H9 (cell line): ENCODE measurements around the gene RELB. TPM values are rescaled to one million over a fixed set of nuclear protein-coding genes. Genes with fewer than 3 reads are reported as not detected.

Experiments
- DNase-seq: peaks from one replicate; pipeline ENCODE4 v3.0.0-alpha.2; 2017
- H2AFZ ChIP-seq: one replicate; pipeline ENCODE4 v1.6.1; 2013; ENCODE audit warnings: mild to moderate bottlenecking, low read length, control low read depth, moderate library complexity
- H2AK5ac ChIP-seq: 2 replicates; pipeline ENCODE4 v1.6.1; 2013; ENCODE audit warnings: low read length, control low read depth, mixed read lengths; ENCODE audit not compliant: insufficient read length
- H2BK120ac ChIP-seq: one replicate; pipeline ENCODE4 v1.6.1; 2013; ENCODE audit warnings: low read depth, mild to moderate bottlenecking, low read length, control low read depth, inconsistent platforms; ENCODE audit not compliant: poor library complexity, severe bottlenecking
- H2BK12ac ChIP-seq: 2 replicates; pipeline ENCODE4 v1.6.1; 2013; ENCODE audit warnings: low read length, control low read depth, mixed read lengths, low read depth; ENCODE audit not compliant: insufficient read length
- H2BK15ac ChIP-seq: 2 replicates; pipeline ENCODE4 v1.6.1; 2013; ENCODE audit warnings: low read depth, low read length, control low read depth
- H2BK20ac ChIP-seq: one replicate; pipeline ENCODE4 v1.6.1; 2013; ENCODE audit warnings: low read depth, mild to moderate bottlenecking, low read length, control low read depth, inconsistent platforms; ENCODE audit not compliant: poor library complexity, severe bottlenecking
- H2BK5ac ChIP-seq: 2 replicates; pipeline ENCODE4 v1.6.1; 2013; ENCODE audit warnings: low read length, control low read depth, mixed read lengths; ENCODE audit not compliant: insufficient read length
- H3K14ac ChIP-seq: 2 replicates; pipeline ENCODE4 v1.6.1; 2013; ENCODE audit warnings: low read length, control low read depth; ENCODE audit not compliant: insufficient read depth
- H3K18ac ChIP-seq: 2 replicates; pipeline ENCODE4 v1.6.1; 2013; ENCODE audit warnings: low read depth, mild to moderate bottlenecking, mixed read lengths, low read length, control low read depth; ENCODE audit not compliant: insufficient read length
- H3K23ac ChIP-seq: 2 replicates; pipeline ENCODE4 v1.6.1; 2013; ENCODE audit warnings: low read length, control low read depth, mixed read lengths, low read depth; ENCODE audit not compliant: insufficient read length
- H3K23me2 ChIP-seq: 2 replicates; pipeline ENCODE4 v1.6.1; 2013; ENCODE audit warnings: low read depth, mild to moderate bottlenecking, mixed read lengths, low read length, control low read depth; ENCODE audit not compliant: insufficient read length, poor library complexity, severe bottlenecking
- H3K27ac ChIP-seq: 2 replicates; pipeline ENCODE4 v1.5.1; 2013; ENCODE audit warnings: low read length, control low read depth, mixed read lengths, low read depth; ENCODE audit not compliant: insufficient read length
- H3K27me3 ChIP-seq: 2 replicates; pipeline ENCODE4 v1.6.1; 2013; ENCODE audit warnings: low read length, control low read depth, inconsistent platforms; ENCODE audit not compliant: insufficient read depth
- H3K4ac ChIP-seq: 2 replicates; pipeline ENCODE4 v1.6.1; 2013; ENCODE audit warnings: low read depth, mild to moderate bottlenecking, control low read depth, inconsistent platforms, low read length, moderate library complexity
- H3K4me1 ChIP-seq: 2 replicates; pipeline ENCODE4 v1.6.1; 2013; ENCODE audit warnings: low read length, control low read depth, inconsistent platforms; ENCODE audit not compliant: insufficient read depth
- H3K4me2 ChIP-seq: 2 replicates; pipeline ENCODE4 v1.6.1; 2013; ENCODE audit warnings: low read length, control low read depth, mixed read lengths; ENCODE audit not compliant: insufficient read length, insufficient read depth
- H3K56ac ChIP-seq: 2 replicates; pipeline ENCODE4 v1.6.1; 2013; ENCODE audit warnings: low read depth, mild to moderate bottlenecking, mixed read lengths, low read length, control low read depth; ENCODE audit not compliant: insufficient read length
- H3K79me1 ChIP-seq: 2 replicates; pipeline ENCODE4 v1.6.1; 2013; ENCODE audit warnings: low read depth, mild to moderate bottlenecking, moderate library complexity, low read length, control low read depth, inconsistent platforms; ENCODE audit not compliant: insufficient read depth, poor library complexity, severe bottlenecking
- H3K79me2 ChIP-seq: 2 replicates; pipeline ENCODE4 v1.6.1; 2013; ENCODE audit warnings: low read length, control low read depth, inconsistent platforms; ENCODE audit not compliant: insufficient read depth
- H3K9ac ChIP-seq: 2 replicates; pipeline ENCODE4 v1.6.1; 2013; ENCODE audit warnings: low read length, control low read depth, mixed read lengths; ENCODE audit not compliant: insufficient read length; ENCODE audit errors: extremely low read depth
- H3K9me3 ChIP-seq: one replicate; pipeline ENCODE4 v1.6.1; 2013; ENCODE audit warnings: low read depth, low read length, inconsistent platforms; ENCODE audit not compliant: control insufficient read depth
- H3T11ph ChIP-seq: one replicate; pipeline ENCODE4 v1.6.1; 2013; ENCODE audit warnings: mild to moderate bottlenecking, low read length, control low read depth, inconsistent platforms
- H4K20me1 ChIP-seq: one replicate; pipeline ENCODE4 v1.6.1; 2013; ENCODE audit not compliant: control insufficient read depth, insufficient read length, insufficient read depth
- H4K5ac ChIP-seq: 2 replicates; pipeline ENCODE4 v1.6.1; 2013; ENCODE audit warnings: low read depth, mild to moderate bottlenecking, mixed read lengths, low read length, control low read depth; ENCODE audit not compliant: insufficient read length
- H4K8ac ChIP-seq: replicated peaks from 2 replicates; pipeline ENCODE4 v1.6.1; 2013; ENCODE audit warnings: low read length, control low read depth, mixed read lengths, low read depth; ENCODE audit not compliant: insufficient read length
- H4K91ac ChIP-seq: 2 replicates; pipeline ENCODE4 v1.6.1; 2013; ENCODE audit warnings: low read depth, mild to moderate bottlenecking, moderate library complexity, mixed read lengths, low read length, control low read depth; ENCODE audit not compliant: insufficient read length
- H3K27ac Mint-ChIP-seq, 3 experiments: 2 replicates in 2 of 3; 3 replicates in 1 of 3; pipeline ENCODE4 v1.8.0; 2020 to 2021; ENCODE audit warnings: mixed read lengths in 3 of 3, mild to moderate bottlenecking in 1 of 3, moderate library complexity in 1 of 3
- H3K27me3 Mint-ChIP-seq: 2 replicates; pipeline ENCODE4 v1.8.0; 2021; ENCODE audit warnings: low read depth, mild to moderate bottlenecking, moderate library complexity, mixed read lengths
- H3K36me3 Mint-ChIP-seq, 3 experiments: 2 replicates in 2 of 3; 3 replicates in 1 of 3; pipeline ENCODE4 v1.8.0; 2020 to 2021; ENCODE audit warnings: low read depth in 3 of 3, mixed read lengths in 3 of 3; ENCODE audit not compliant: insufficient read depth in 1 of 3
- H3K4me1 Mint-ChIP-seq, 2 experiments: 2 replicates each; pipeline ENCODE4 v1.8.0; 2020; ENCODE audit warnings: mixed read lengths in 2 of 2
- H3K4me3 Mint-ChIP-seq, 2 experiments: 2 replicates in 1 of 2; 3 replicates in 1 of 2; pipeline ENCODE4 v1.8.0; 2020 to 2021; ENCODE audit warnings: mild to moderate bottlenecking in 2 of 2, mixed read lengths in 2 of 2, moderate library complexity in 1 of 2
- H3K9me3 Mint-ChIP-seq, 2 experiments: 2 replicates in 1 of 2; 3 replicates in 1 of 2; pipeline ENCODE4 v1.8.0; 2020; ENCODE audit warnings: mild to moderate bottlenecking in 2 of 2, mixed read lengths in 2 of 2, moderate library complexity in 1 of 2
- CTCF ChIP-seq: fragments of 200-600 bp; sonication (generic); conservative IDR thresholded peaks from 3 replicates; pipeline ENCODE4 v1.8.0; 2021; ENCODE audit warnings: antibody characterized with exemption, mild to moderate bottlenecking
- WGBS: extraction: QIAGEN DNeasy Blood & Tissue Kit; methylation state at CpG from one replicate; pipeline ENCODE4 v1.1.7; 2013; ENCODE audit warnings: missing lambda C conversion rate, low lambda C conversion rate, mixed read lengths; ENCODE audit not compliant: insufficient read length; ENCODE audit errors: extremely low coverage; 5-methylcytosine and 5-hydroxymethylcytosine counted together
- total RNA-seq: library from RNA; stranded (reverse); gene quantifications from 2 replicates; pipeline ENCODE4 v1.2.1, GENCODE V29; 2021

RELB gene
- total RNA-seq, 1 experiment from 2014 or later, result 13.7 TPM

DNA sequence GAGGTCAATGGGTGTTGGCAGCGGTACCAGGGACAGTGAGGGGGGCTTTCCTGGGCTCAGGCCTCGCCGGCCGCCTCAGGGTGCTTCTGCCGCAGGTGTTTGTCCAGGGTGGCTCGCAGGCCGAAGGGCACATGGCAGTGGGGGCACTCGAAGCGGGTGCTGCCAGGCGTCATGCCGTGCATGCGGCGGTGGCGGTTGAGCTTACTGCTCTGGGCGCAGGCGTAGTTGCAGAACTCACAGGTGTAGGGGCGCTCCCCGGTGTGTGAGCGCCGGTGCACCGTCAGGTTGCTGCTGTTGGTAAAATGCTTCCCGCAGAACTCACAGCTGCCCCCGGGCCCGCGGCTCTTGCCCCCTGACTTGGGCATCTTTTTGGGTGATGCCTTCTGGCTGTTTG, 70.3 kb downstream of the RELB start:
- Histone ChIP-seq H3K23me2 (peaks cover 17% of the 10 kb centered on the region), H3K56ac (no peak overlapping the region), H3K27ac (no peak overlapping the region), H4K20me1 (no peaks in the 10 kb centered on the region), H3K79me1 (no peaks in the 10 kb centered on the region), H3K4me2 (no peak overlapping the region), H2BK20ac (no peak overlapping the region), H3K23ac (no peak overlapping the region), H4K5ac (no peak overlapping the region), H2BK120ac (no peak overlapping the region), H3K4me1 (peaks cover 3% of the 10 kb centered on the region; the same call in 1 of the 2 replicates), H3K9me3 (no peaks in the 10 kb centered on the region), H2BK5ac (no peak overlapping the region), H4K8ac (no peak overlapping the region), H3K9ac (no peak overlapping the region), H2AK5ac (no peak overlapping the region), H3K4ac (no peak overlapping the region), H3K18ac (no peak overlapping the region), H3K14ac (no peak overlapping the region), H3K27me3 (no peaks in the 10 kb centered on the region), H2BK15ac (no peak overlapping the region), H2BK12ac (no peak overlapping the region), H2AFZ (no peak overlapping the region), H3K79me2 (peaks cover 2% of the 10 kb centered on the region; the same call in 1 of the 2 replicates), H3T11ph (no peak overlapping the region), H4K91ac (no peak overlapping the region)
- peaks cover 27 to 52% (median 48%) of the 10 kb centered on the region in 3 experiments for H3K36me3 Mint-ChIP-seq
- H3K4me3 Mint-ChIP-seq, result no peak overlapping the region
- no peak for TF ChIP-seq CTCF
- no peak for DNase-seq
- H3K9me3 Mint-ChIP-seq, result no peaks in the 10 kb centered on the region
- H3K27ac Mint-ChIP-seq, result peak overlapping the region in 2 of 3 experiments; percentile 68 to 72; a peak in 2 of 7 replicates
- peaks cover 15 to 24% of the 10 kb centered on the region in 2 experiments for H3K4me1 Mint-ChIP-seq
- no CpG with 5 or more reads among the region's 25 CpGs for WGBS
- H3K27me3 Mint-ChIP-seq, result no peaks in the 10 kb centered on the region
